ENCODE results near the gene EIF2B2. TPM values are rescaled to one million over a fixed set of nuclear protein-coding genes. Genes with fewer than 3 reads are reported as not detected.

Gene EIF2B2
- polyA plus RNA-seq, 1 of the 3 experiments (the other 2 are of a cell fraction), result 125 TPM

- Histone ChIP-seq H3K4me2 (no peak overlapping the region), H3K27me3 (ENCODE audit: insufficient read depth) (no peaks in the 10 kb centered on the region), H3K4me3 (ENCODE audit: low read depth in 2 of 2, low read length in 1 of 2) (no peak overlapping the region), H4K20me1 (ENCODE audit: insufficient read depth) (no peaks in the 10 kb centered on the region), H3K9ac (no peak overlapping the region), H3K9me2 (no peaks in the 10 kb centered on the region), H3K9me3 (no peaks in the 10 kb centered on the region), H3F3A (replicated peaks; ENCODE audit: insufficient read depth) (peaks cover 12% of the 10 kb centered on the region), H3K36me3 (replicated peaks in 1 of 2; ENCODE audit: control insufficient read depth in 1 of 2, insufficient read depth in 2 of 2, low read length in 1 of 2) (peaks cover 10 to 23% of the 10 kb centered on the region in 2 experiments), H3K4me1 (ENCODE audit: control insufficient read depth in 1 of 2, insufficient read depth in 2 of 2, low read depth in 1 of 2, low read length in 1 of 2) (peaks cover 6% of the 10 kb centered on the region in 2 experiments; a peak in 3 of 4 replicates), H3K27ac (ENCODE audit: low read depth in 2 of 2, low read length in 1 of 2) (peak overlapping the region in 1 of 2 experiments; percentile 54; a peak in 2 of 4 replicates), H3K79me2 (ENCODE audit: insufficient read depth) (no peaks in the 10 kb centered on the region), H2AFZ (ENCODE audit: low read depth) (no peak overlapping the region)
- TF ChIP-seq CTCF (IDR thresholded peaks at IDR 0.05), result no peak
- TF ChIP-seq, protein P1, sequence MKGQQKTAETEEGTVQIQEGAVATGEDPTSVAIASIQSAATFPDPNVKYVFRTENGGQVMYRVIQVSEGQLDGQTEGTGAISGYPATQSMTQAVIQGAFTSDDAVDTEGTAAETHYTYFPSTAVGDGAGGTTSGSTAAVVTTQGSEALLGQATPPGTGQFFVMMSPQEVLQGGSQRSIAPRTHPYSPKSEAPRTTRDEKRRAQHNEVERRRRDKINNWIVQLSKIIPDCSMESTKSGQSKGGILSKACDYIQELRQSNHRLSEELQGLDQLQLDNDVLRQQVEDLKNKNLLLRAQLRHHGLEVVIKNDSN (IDR thresholded peaks at IDR 0.05; ENCODE audit: borderline replicate concordance, low read depth), result no peak
- no peak for TF ChIP-seq MAX (IDR thresholded peaks at IDR 0.05; ENCODE audit: low read depth)
- TF ChIP-seq YY1 (IDR thresholded peaks at IDR 0.05; ENCODE audit: low read depth), result no peak
- no peak for TF ChIP-seq CHD2 (IDR thresholded peaks at IDR 0.05; ENCODE audit: low read length, partially characterized antibody)
- no peak for TF ChIP-seq GATA2 (CRISPR knock-in tag; IDR thresholded peaks at IDR 0.05)
- no peak for TF ChIP-seq FOXM1 (IDR thresholded peaks at IDR 0.05; ENCODE audit: low read depth)
- TF ChIP-seq GABPA (IDR thresholded peaks at IDR 0.05; ENCODE audit: low read depth), result no peak
- POLR2A ChIA-PET, result no interaction called here
- DNase-seq, result no peak
- WGBS (ENCODE audit: low lambda C conversion rate), result 0% methylated on average over 1 of the region's 1 CpG
- CTCF ChIA-PET, result no interaction called here
These were observed 27.4 kb downstream of the EIF2B2 start for GRCh38 chr14:75030147-75030546.

- WGBS (ENCODE audit: low lambda C conversion rate), result 66% methylated on average over 2 of the region's 2 CpGs
These were observed 30.2 kb downstream of the EIF2B2 start for GRCh38 chr14:75032939-75033338.

More at GRCh38 chr14:75032939-75033338, 30.2 kb downstream of the EIF2B2 start:
- DNase-seq, result peak; percentile 26
- ChIA-PET CTCF (interaction anchor here (1.0 to 1.7 kb wide), 2 partner anchors 13 to 27 kb away, joined by 3 to 8 read pairs; no protein-coding TSS in a partner anchor), POLR2A (interaction anchor here (0.5 to 0.9 kb wide), 2 partner anchors 30 to 146 kb away, joined by 3 to 4 read pairs; partner anchors contain the start of gene EIF2B2)
- no peaks in the 10 kb centered on the region for H3K27me3 ChIP-seq (ENCODE audit: insufficient read depth)
- H3K79me2 ChIP-seq (ENCODE audit: insufficient read depth), result no peaks in the 10 kb centered on the region
- H3K9me2 ChIP-seq, result no peaks in the 10 kb centered on the region
- H3K36me3 ChIP-seq (replicated peaks in 1 of 2; ENCODE audit: control insufficient read depth in 1 of 2, insufficient read depth in 2 of 2, low read length in 1 of 2), result peaks cover 16 to 20% of the 10 kb centered on the region in 2 experiments
- no peak overlapping the region for H3K4me2 ChIP-seq
- H2AFZ ChIP-seq (ENCODE audit: low read depth), result no peak overlapping the region
- peak overlapping the region in 1 of 2 experiments; percentile 36; a peak in 1 of 4 replicates for H3K27ac ChIP-seq (ENCODE audit: low read depth in 2 of 2, low read length in 1 of 2)
- H3K4me3 ChIP-seq (ENCODE audit: low read depth in 2 of 2, low read length in 1 of 2), result no peak overlapping the region
- peaks cover 12% of the 10 kb centered on the region for H3F3A ChIP-seq (replicated peaks; ENCODE audit: insufficient read depth)
- H3K4me1 ChIP-seq (ENCODE audit: control insufficient read depth in 1 of 2, insufficient read depth in 2 of 2, low read depth in 1 of 2, low read length in 1 of 2), result peaks cover 6% of the 10 kb centered on the region in 2 experiments; a peak in 3 of 4 replicates
- no peaks in the 10 kb centered on the region for H4K20me1 ChIP-seq (ENCODE audit: insufficient read depth)
- no peak for TF ChIP-seq SMC3 (IDR thresholded peaks at IDR 0.05; ENCODE audit: low read depth, low read length)
- peak; percentile 71 for TF ChIP-seq MXI1 (IDR thresholded peaks at IDR 0.05; ENCODE audit: low read depth, low read length)
- H3K9ac ChIP-seq, result no peak overlapping the region
- H3K9me3 ChIP-seq, result no peaks in the 10 kb centered on the region

Data from SK-N-SH (cell line).